Measurements from ENCODE around the gene KRTAP9-6.
"Not testable (repeated sequence)": the region's sequence is repeated elsewhere in the genome, so short reads cannot be mapped to it uniquely, and the experiment has no call there.

KRTAP9-6 gene, protein sequence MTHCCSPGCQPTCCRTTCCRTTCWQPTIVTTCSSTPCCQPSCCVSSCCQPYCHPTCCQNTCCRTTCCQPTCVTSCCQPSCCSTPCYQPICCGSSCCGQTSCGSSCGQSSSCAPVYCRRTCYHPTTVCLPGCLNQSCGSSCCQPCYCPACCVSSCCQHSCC

DNA sequence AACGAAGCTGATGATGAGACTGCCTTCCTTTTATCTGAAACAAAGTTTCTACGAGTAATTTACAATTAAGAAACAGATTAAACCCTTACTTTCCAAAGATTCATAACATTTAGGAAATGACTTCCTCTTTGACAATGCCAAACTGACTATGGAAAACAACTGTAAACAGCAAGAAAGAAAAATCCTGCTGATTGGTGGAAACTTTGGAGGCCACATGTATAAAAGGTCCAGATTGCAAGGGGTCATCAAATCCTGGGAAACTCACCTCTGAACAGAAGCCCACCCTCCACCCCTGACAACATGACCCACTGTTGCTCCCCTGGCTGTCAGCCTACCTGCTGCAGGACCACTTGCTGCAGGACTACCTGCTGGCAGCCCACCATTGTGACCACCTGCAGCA is at the start of gene KRTAP9-6:
Gene KRTAP9-6, plus strand, starts transcription at position 301 of the 400 bp plus-strand sequence. Its CDS starts 0 bp downstream, at position 301.
- DNase-seq = no peak

DNA sequence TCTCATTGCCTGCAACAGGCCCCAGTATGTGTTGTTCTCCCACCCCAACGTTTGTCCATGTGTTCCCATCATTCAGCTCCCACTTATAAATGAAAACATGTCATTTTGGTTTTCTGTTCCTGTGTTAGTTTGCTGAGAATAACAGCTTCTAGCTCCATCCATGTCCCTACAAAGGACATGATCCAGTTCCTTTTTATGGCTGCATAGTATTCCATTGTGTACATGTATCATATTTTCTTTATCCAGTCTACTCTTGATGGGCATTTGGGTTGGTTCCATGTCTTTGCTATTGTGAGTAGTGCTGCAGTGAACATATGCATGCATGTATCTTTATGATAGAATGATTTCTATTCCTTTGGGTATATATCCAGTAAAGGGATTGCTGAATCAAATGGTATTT is 49.5 kb upstream of the KRTAP9-6 start:
- DNase-seq = no peak

DNA sequence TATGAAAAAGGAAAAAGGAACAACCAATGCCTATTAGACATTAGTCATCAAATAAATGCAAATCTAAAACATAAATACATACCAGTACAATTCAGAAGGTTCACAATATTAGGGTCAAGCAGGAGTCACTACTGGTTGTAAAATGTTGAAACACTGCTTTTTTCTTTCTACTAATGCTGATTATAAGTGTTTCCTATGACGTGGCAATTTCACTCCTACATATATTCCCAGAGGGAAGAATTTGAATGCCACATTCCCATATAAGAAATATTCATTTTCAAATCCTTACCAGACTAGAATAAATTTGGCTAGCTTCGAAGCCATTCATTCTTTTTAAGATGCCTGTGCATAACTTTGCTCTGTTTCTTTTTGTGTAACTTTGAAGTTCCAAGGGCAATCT is 41.4 kb upstream of the KRTAP9-6 start:
- no peak for DNase-seq

DNA sequence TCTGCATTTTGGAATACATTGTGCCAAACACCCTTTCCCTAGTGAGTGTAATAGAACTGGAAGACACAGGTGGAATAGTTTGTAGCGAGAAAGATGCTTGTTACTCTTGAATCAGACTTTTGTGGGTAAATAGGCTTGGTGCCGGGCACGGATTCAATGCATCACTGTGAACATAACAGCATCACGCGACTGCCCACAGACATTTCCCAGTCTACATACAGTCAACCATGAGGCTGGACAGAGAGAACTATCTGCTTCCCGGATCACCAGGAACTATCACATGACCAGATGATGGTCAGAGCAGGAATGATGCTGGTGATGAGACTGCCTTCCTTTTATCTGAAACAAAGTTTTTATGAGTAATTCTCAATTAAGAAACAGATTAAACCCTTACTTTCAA is 39.1 kb upstream of the KRTAP9-6 start:
- DNase-seq = no peak

DNA sequence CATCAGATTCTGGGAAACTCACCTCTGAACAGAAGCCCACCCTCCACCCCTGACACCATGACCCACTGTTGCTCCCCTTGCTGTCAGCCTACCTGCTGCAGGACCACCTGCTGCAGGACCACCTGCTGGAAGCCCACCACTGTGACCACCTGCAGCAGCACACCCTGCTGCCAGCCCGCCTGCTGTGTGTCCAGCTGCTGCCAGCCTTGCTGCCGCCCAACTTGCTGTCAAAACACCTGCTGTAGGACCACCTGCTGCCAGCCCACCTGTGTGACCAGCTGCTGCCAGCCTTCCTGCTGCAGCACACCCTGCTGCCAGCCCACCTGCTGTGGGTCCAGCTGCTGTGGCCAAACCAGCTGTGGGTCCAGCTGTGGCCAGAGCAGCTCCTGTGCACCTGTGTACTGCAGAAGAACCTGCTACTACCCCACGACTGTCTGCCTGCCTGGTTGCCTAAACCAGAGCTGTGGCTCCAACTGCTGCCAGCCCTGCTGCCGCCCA is 38.5 kb upstream of the KRTAP9-6 start, which contains the start of gene KRTAP9-2:
Gene KRTAP9-2, plus strand, starts transcription at position 51 of the 498 bp plus-strand sequence. Its CDS starts 7 bp downstream, at position 58.
- DNase-seq = not testable (repeated sequence)

DNA sequence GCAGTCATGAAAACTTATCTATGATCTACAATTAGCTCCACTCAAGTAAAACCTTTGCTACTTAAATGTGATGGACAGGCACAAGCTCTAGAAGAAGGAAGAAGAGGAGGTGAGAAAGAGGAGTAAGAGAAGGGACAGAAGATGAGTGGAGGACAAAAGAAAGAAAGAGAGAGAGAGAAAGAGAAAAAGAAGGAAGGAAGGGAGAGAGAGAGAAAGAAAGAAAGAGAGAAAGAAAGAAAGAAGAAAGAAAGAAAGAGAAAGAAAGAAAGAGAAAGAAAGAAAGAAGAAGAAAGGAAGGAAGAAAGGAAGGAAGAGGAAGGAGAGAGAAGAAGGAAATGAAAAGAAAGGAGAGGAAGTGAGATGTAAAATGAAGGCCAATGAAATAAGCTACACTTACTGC is 35.1 kb upstream of the KRTAP9-6 start:
- DNase-seq = no peak

DNA sequence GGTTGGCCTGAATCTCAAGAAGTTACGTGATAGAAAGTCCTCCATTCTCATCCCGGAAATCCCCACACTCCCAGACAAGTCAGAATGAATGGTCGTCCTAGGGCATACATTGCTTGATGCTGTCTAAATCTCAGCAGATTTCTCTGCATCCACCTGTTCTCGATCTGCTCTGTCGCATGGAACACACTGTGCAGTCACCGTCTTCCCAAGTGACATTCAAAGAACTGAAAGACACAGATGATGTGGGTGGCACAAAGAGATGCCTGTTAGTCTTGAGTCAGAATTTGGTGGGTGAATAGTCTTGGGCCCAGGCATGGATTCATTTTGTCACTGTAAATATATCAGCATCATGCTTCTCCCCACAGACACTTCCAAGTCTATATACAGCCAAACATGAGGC is 33.4 kb upstream of the KRTAP9-6 start:
- DNase-seq = no peak

DNA sequence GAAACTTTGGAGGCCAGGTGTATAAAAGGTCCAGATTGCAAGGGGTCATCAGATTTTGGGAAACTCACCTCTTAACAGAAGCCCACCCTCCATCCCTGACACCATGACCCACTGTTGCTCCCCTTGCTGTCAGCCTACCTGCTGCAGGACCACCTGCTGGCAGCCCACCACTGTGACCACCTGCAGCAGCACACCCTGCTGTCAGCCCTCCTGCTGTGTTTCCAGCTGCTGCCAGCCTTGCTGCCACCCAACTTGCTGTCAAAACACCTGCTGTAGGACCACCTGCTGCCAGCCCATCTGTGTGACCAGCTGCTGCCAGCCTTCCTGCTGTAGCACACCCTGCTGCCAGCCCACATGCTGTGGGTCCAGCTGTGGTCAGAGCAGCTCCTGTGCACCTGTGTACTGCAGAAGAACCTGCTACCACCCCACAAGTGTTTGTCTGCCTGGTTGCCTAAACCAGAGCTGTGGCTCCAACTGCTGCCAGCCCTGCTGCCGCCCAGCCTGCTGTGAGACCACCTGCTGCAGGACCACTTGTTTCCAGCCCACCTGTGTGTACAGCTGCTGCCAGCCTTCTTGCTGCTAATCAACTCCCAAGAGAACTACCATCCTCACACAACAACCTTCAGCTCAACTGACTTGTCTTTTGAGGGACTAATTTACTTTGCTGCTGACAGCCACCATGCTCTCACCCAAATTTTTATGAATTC is 32.6 kb upstream of the KRTAP9-6 start, which contains the start of gene KRTAP9-3:
Gene KRTAP9-3, plus strand, starts transcription at position 51 of the 707 bp plus-strand sequence. Its CDS starts 53 bp downstream, at position 104.
- DNase-seq = not testable (repeated sequence)

DNA sequence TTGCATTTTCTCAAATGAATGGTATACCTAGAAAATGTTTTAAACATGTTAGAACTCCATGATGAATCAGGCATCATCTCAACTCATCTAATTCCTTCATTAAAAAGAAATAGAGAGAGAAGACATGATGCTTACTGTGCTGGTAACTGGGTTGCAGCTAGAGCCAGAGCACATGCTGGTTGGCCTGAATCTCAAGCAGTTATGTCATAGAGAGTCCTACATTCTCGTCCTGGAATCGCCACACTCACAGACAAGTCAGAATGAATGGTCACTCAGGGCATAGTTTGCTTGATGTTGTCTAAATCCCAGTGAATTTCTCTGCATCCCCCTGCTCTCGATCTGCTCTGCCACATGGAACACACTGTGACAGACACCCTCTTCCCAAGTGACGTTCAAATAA is 28.1 kb upstream of the KRTAP9-6 start:
- DNase-seq = not testable (repeated sequence)

DNA sequence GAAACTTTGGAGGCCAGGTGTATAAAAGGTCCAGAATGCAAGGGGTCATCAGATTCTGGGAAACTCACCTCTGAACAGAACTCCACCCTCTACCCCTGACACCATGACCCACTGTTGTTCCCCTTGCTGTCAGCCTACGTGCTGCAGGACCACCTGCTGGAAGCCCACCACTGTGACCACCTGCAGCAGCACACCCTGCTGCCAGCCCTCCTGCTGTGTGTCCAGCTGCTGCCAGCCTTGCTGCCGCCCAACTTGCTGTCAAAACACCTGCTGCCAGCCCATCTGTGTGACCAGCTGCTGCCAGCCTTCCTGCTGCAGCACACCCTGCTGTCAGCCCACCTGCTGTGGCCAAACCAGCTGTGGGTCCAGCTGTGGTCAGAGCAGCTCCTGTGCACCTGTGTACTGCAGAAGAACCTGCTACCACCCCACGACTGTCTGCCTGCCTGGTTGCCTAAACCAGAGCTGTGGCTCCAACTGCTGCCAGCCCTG is 27.2 kb upstream of the KRTAP9-6 start, which contains the start of gene KRTAP9-8:
Gene KRTAP9-8, plus strand, starts transcription at position 51 of the 489 bp plus-strand sequence. Its CDS starts 53 bp downstream, at position 104.
- DNase-seq = not testable (repeated sequence)

DNA sequence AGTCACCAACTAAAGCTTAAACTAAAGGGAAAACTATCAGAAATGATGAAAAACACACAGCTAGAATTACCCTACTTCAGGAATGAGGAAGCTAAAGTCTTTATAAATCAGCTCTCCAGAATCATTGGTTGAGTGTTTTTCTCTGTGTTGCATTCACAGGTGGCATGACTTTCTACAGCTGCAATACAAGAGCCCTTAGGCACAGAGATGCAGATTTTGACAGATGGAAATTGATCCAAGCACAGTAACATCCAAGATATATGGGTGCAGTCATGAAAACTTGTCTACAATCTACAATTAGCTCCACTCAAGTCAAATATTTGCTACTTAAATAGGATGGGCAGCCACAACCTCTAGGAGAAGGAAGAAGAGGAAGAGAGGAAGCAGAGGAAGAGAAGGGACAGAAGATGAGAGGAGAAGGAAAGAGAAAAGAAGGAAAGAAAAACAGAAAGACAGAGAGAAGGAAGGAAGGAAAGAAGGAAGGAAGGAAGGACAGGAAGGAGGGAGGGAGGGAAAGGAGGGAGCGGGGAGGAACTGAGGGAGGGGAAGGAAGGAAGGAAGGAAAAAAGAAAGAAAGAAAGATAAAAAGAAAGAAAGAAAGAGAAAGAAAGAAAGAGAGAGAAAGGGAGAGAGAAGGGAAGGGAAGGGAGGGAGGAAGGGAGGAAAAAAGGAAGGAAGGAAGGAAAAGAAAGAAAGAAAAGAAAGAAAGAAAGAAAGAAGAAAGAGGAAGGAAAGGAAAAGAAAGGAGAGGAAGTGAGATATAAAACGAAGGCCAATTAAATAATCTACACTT is 18.0 kb upstream of the KRTAP9-6 start:
- DNase-seq = not testable (repeated sequence)

DNA sequence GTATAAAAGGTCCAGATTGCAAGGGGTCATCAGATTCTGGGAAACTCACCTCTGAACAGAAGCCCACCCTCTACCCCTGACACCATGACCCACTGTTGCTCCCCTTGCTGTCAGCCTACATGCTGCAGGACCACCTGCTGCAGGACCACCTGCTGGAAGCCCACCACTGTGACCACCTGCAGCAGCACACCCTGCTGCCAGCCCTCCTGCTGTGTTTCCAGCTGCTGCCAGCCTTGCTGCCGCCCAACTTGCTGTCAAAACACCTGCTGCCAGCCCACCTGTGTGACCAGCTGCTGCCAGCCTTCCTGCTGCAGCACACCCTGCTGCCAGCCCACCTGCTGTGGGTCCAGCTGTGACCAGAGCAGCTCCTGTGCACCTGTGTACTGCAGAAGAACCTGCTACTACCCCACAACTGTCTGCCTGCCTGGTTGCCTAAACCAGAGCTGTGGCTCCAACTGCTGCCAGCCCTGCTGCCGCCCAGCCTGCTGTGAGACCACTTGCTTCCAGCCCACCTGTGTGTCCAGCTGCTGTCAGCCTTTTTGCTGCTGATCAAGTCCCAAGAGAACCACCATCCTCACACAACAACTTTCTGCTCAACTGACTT is 15.4 kb upstream of the KRTAP9-6 start, which contains the start of gene KRTAP9-4:
Gene KRTAP9-4, plus strand, starts transcription at position 51 of the 604 bp plus-strand sequence. Its CDS starts 34 bp downstream, at position 85.
- DNase-seq = not testable (repeated sequence)

DNA sequence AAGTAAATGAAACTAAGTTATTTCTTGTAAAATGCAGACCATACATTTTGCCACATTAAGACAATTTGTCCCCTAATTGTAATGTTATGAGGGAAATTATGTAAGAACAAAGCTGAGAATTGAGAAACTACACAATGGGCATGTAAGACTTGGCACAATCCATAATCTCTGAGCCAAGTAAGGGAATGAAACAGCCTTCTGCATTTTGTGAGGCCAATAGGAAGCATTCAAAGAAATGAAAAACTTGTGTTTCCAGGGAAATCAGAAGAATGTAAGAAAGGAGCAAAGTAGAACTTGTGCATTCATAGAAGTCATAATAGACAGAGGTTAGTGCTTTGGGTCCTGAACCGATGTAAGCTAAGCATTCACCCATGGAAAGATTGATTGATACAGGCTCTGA is 13.9 kb upstream of the KRTAP9-6 start:
- DNase-seq = no peak

DNA sequence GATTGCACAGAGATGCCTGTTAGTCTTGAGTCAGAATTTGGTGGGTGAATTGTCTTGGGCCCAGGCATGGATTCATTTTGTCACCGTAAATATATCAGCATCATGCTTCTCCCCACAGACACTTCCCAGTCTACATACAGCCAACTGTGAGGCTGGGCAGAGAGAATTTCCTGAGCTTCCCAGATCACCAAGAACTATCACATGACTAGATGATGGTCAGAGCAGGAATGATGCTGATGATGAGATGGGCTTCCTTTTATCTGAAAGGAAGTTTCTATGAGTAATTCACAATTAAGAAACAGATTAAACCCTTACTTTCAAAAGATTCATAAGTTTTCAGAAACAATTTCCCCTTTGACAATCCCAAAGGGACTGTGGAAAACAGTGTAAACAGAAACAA is 10.3 kb upstream of the KRTAP9-6 start:
- no peak for DNase-seq

DNA sequence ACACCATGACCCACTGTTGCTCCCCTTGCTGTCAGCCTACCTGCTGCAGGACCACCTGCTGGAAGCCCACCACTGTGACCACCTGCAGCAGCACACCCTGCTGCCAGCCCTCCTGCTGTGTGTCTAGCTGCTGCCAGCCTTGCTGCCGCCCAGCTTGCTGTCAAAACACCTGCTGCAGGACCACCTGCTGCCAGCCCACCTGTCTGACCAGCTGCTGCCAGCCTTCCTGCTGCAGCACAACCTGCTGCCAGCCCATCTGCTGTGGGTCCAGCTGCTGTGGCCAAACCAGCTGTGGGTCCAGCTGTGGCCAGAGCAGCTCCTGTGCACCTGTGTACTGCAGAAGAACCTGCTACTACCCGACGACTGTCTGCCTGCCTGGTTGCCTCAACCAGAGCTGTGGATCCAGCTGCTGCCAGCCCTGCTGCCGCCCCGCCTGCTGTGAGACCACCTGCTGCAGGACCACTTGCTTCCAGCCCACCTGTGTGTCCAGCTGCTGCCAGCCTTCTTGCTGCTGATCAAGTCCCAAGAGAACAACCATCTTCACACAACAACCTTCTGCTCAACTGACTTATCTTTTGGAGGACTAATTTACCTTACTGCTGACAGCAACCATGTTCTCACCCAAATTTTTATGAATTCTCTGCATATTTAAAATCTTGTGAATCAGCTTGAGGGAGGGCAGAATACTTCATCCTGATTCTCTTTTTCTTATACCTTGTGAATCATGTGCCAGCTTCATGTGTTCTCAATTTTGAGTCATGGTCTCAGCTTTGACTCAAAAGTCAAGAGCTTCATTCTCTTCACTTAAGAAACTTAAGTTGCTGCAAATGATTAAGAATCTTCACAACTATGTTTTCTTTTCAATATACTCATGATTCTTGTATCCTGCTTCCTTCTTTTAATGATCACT is 9.5 kb upstream of the KRTAP9-6 start, which contains the start of gene KRTAP9-9:
Gene KRTAP9-9, plus strand, starts transcription at position 4 of the 910 bp plus-strand sequence.
- not testable (repeated sequence) for DNase-seq

DNA sequence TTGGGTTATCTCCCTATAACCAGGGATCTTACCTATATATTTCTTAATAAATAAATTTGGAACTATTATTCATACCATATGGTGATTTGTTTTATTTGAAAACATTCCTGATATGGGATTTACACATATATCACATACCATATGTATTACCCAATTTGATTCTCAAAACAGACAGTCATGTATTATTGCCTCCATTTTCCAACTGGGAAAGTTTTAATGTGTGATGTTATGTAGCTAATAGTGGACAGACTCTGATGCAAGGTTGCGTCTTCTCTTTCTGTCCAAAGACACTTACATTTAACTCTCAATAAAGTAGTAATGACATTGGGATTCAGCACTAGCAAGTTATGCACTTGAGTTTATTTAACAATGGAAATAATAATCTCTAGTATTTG is 8.9 kb upstream of the KRTAP9-6 start:
- DNase-seq = no peak

DNA sequence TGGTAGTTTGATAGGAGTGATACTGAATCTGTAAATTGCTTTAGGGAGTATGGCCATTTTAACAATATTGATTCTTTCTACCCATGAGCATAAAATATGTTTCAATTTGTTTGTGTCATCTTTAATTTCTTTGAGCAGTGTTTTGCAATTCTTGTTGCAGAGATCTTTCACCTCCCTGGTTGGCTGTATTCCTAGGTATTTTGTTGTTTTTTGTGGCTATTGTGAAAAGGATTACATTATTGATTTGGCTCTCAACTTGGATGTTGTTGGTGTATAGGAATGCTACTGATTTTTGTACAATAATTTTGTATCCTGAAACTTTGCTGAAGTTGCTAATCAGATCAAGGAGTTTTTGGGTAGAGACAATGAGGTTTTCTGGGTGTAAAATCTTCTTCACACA is 6.8 kb upstream of the KRTAP9-6 start:
- no peak for DNase-seq

DNA sequence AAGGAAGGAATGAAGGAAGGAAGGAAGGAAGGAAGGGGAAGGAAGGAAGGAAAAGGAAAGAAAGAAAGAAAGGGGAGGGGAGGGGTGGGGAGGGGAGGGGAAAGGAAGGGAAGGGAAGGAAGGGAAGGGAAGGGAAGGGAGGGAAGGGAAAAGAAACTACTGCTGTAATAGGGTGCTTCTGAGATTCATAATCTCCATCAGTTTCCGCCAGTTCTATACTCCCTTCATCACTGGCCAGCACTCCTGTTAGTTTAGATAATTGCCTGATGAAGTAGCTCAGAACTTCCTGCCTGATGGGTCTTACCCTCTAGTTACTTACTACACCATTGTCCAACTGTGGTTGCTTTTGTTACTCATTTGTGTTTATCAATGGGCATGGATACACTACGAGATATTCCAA is 2.0 kb upstream of the KRTAP9-6 start:
- DNase-seq = no peak

DNA sequence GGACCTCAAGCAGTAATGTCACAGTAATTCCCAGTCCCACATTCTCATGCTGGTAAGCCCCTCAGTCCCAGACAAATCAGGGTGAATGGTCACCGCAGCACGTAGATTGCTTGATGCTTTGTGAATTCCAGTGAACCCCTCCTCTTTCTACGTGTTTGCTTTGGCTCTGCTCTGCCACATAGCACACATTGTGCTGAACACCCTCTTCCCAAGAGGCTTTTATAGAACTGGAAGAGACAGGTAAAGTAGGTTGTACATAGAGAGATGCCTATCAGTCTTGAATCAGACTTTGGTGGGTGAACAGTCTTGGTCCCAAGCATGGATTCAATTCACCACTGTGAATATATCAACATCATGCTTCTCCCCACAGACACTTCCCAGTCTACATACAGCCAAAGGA is 579 bp upstream of the KRTAP9-6 start:
- DNase-seq = no peak

DNA sequence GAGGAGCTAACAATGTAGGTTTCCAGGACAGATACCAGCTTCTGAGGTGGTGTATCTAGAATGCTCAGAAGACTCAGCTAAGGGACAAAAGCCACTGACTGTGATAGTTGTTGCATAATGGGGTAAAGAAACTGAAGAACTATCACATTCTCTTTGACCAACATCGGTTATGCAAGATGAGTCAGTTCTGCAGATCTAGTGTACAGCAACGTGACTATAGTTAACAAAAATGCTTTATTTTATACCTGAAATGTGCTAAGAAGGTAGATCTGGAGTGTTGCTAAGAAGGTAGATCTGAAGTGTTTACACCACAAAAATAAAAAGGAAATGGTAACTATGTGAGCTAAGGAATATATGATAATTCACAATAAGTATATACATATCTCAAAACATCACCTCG is 2.5 kb downstream of the KRTAP9-6 start:
- no peak for DNase-seq

DNA sequence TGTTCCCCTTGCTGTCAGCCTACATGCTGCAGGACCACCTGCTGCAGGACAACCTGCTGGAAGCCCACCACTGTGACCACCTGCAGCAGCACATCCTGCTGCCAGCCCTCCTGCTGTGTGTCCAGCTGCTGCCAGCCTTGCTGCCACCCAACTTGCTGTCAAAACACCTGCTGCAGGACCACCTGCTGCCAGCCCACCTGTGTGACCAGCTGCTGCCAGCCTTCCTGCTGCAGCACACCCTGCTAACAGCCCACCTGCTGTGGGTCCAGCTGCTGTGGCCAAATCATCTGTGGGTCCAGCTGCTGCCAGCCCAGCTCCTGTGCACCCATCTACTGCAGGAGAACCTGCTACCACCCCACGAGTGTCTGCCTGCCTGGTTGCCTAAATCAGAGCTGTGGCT is 6.1 kb downstream of the KRTAP9-6 start:
- not testable (repeated sequence) for DNase-seq

Data from KG1 (cell line).